Heart right ventricle (tissue), 16 donors: ENCODE results near the gene MAPK10. TPM values are rescaled to one million over a fixed set of nuclear protein-coding genes. Genes with fewer than 3 reads are reported as not detected.
"Not testable (repeated sequence)": the region's sequence is repeated elsewhere in the genome, so short reads cannot be mapped to it uniquely, and the experiment has no call there.

Experiments
- ATAC-seq, 8 donors: fragments of 200-7000 bp; cut with Tn5 transposase; one replicate each; pipeline ENCODE4 v1.9.1; 2020; ENCODE audit warnings: mild to moderate bottlenecking in 8 of 8, moderate library complexity in 8 of 8, moderate number of reproducible peaks in 1 of 8
- DNase-seq, 2 donors: peaks; one replicate each; pipeline ENCODE4 v3.0.0-alpha.2; 2020
- H3K27ac ChIP-seq, 10 donors: fragments of 200-600 bp; sonication (generic) in 2 of 10; one replicate each; pipeline versions ENCODE4 v1.5.0 to v1.8.0; 2020 to 2022; ENCODE audit warnings: mild to moderate bottlenecking in 3 of 10
- H3K27me3 ChIP-seq, 7 donors: fragments of 200-600 bp; one replicate each; pipeline ENCODE4 v1.8.0; 2021 to 2022; ENCODE audit warnings: mild to moderate bottlenecking in 2 of 7
- H3K36me3 ChIP-seq, 9 donors: fragments of 200-600 bp; sonication (generic) in 1 of 9; one replicate each; pipeline versions ENCODE4 v1.5.0 to v1.8.0; 2020 to 2022; ENCODE audit warnings: mild to moderate bottlenecking in 2 of 9
- H3K4me1 ChIP-seq, 9 donors: fragments of 200-600 bp; sonication (generic) in 1 of 9; one replicate each; pipeline versions ENCODE4 v1.5.0 to v1.8.0; 2020 to 2022; ENCODE audit warnings: mild to moderate bottlenecking in 4 of 9
- H3K4me3 ChIP-seq, 10 donors: fragments of 200-600 bp; sonication (generic) in 2 of 10; one replicate each; pipeline versions ENCODE4 v1.5.0 to v1.8.0; 2020 to 2022; ENCODE audit warnings: mild to moderate bottlenecking in 7 of 10, moderate library complexity in 2 of 10
- H3K9me3 ChIP-seq, 11 donors: fragments of 200-600 bp in 10 of 11; sonication (generic) in 2 of 11; one replicate each; pipeline versions ENCODE4 v1.5.0 to v1.8.0; 2013 to 2022; ENCODE audit warnings: mild to moderate bottlenecking in 2 of 11, control low read depth in 1 of 11, moderate library complexity in 1 of 11
- WGBS, 2 donors: extraction: QIAGEN DNeasy Blood & Tissue Kit; methylation state at CpG; one replicate each; pipeline ENCODE4 v1.1.7; 2013; ENCODE audit warnings: inconsistent platforms in 1 of 2; 5-methylcytosine and 5-hydroxymethylcytosine counted together
- intact Hi-C, 10 donors: fragments of 100-400 bp; cut with DNase I; formaldehyde crosslinking; loops; one replicate each; pipeline versions ENCODE4 v1.11.1 to v1.14.2; 2022
- polyA plus RNA-seq, 2 donors: library from polyadenylated mRNA; stranded (reverse); fragments of 200-250 nt; gene quantifications; one replicate each; pipeline ENCODE4 v1.2.3, GENCODE V29; 2013
- total RNA-seq, 10 donors: library from RNA; stranded (reverse); fragmentation: NEBNext Ultra II Directional in 3 of 10; extraction: Animal tissue kit (Norgen Biotek cat#: 25700) in 3 of 10; gene quantifications; one replicate each; pipeline versions ENCODE4 v1.2.1 to v1.2.4, GENCODE V29; 2021 to 2023
- TF ChIP-seq, protein P1 (sequence below), 9 donors: fragments of 200-600 bp; sonication (generic) in 2 of 9; IDR thresholded peaks; one replicate each; pipeline versions ENCODE4 v1.5.0 to v1.8.0; 2021 to 2022; ENCODE audit warnings: antibody characterized with exemption in 9 of 9, mild to moderate bottlenecking in 5 of 9, moderate library complexity in 1 of 9
- donor health status: Arrhythmogenic right ventricular cardiomyopathy.
- donor health status: ischemic (EF 13 %, LVEDD 7.1; RV severe dilation, severe dysfunction).
- donor health status: healthy with polysubstance abuse.
- donor health status: DM: no; HTN: yes; CAD: no.
- donor health status: DM: no; HTN: no; CAD: no.
- donor health status: ischemic (EF 25% LVEDD 6.9; RV normal size, moderate dysfunction).
- donor health status: ischemic (EF 25% LVEDD 5.7; RV mildly dilated, moderate dysfunction).
- donor health status: healthy.
- donor health status: DM: yes; HTN: yes; CAD: no.
- donor health status: Ischemic cardiomyopathy.
- donor health status: ischemic (EF 35%, LVEDD 5.7; RV mildly dilated, moderate dysfunction).
- donor health status: nonischemic (EF 11% LVEDD 7.7; RV severe dilation, severe dysfunction).
- donor health status: DM: yes; HTN: yes; CAD: no.
- donor health status: PGD.
- donor health status: ischemic (EF 29% LVEDD 5.4; RV normal size, mild dysfunction).
- donor health status: nonischemic (EF 23%, LVEDD 6.1; RV moderate dilation, normal function).

MAPK10 gene
- total and polyA plus RNA-seq, 12 donors = 0.94 to 5.9 (median 2.6) TPM

DNA sequence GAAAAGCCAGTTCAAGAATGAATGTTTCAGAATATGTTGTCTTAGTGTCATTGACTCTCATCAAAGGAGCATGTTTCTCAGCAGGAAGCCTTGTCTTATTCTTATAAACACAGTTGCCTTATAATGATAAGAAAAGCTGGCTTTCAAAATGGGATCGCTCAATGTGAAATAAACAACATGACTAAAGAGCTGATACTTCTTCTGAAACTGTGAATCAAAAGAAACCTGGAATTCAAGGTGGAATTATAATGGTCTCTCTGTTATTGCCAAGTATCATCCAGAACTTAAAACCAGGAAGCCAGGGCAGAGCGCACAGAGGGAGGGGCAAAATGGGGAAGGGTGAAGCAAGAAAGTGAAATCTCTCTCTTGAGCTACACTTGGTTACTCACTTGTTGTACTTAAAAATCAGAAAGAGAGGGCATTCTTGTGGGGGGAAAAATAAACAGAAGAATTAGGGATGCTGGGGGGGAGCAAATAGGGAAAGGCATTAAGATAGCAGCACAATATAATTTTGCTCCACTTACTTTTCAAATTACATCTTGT is 270.0 kb downstream of the MAPK10 start:
- Histone ChIP-seq H3K9me3 (no peaks in the 10 kb centered on the region), H3K27ac (no peak overlapping the region), H3K27me3 (no peaks in the 10 kb centered on the region), H3K36me3 (no peaks in the 10 kb centered on the region), H3K4me3 (no peak overlapping the region), H3K4me1 (no peaks in the 10 kb centered on the region)
- TF ChIP-seq, protein P1, sequence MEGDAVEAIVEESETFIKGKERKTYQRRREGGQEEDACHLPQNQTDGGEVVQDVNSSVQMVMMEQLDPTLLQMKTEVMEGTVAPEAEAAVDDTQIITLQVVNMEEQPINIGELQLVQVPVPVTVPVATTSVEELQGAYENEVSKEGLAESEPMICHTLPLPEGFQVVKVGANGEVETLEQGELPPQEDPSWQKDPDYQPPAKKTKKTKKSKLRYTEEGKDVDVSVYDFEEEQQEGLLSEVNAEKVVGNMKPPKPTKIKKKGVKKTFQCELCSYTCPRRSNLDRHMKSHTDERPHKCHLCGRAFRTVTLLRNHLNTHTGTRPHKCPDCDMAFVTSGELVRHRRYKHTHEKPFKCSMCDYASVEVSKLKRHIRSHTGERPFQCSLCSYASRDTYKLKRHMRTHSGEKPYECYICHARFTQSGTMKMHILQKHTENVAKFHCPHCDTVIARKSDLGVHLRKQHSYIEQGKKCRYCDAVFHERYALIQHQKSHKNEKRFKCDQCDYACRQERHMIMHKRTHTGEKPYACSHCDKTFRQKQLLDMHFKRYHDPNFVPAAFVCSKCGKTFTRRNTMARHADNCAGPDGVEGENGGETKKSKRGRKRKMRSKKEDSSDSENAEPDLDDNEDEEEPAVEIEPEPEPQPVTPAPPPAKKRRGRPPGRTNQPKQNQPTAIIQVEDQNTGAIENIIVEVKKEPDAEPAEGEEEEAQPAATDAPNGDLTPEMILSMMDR (IDR thresholded peaks at IDR 0.05) = no peak
- no peak for ATAC-seq
- WGBS, 2 donors = 64 to 77% methylated on average over 2 of the region's 2 CpGs
- no peak for DNase-seq
- intact Hi-C loops = no loop called here

DNA sequence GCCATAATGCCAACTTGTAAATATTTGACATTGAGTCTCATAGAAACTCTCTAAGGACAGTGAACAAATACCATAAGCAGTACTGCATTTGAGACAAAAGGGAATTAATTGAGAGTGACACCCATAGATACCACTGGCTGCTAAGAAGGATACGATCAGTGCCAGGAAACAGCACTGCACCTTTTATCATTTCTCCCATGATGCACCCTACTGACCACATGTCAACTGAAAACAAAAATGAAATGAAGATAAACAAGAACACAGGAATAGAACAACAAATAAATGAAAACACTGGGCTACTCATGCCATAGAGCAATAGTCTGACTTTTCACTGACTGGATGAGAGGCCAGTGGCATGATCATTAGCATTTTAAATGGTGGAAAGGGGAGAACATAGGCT is 270.8 kb downstream of the MAPK10 start:
- Histone ChIP-seq H3K27ac (no peak overlapping the region), H3K27me3 (no peaks in the 10 kb centered on the region), H3K9me3 (no peaks in the 10 kb centered on the region), H3K4me1 (no peaks in the 10 kb centered on the region), H3K36me3 (no peaks in the 10 kb centered on the region), H3K4me3 (no peak overlapping the region)
- ATAC-seq = no peak
- 57 to 76% methylated on average over 1 of the region's 1 CpG for WGBS, 2 donors
- DNase-seq = no peak
- intact Hi-C loops = no loop called here
- TF ChIP-seq, protein P1 (IDR thresholded peaks at IDR 0.05) = no peak

DNA sequence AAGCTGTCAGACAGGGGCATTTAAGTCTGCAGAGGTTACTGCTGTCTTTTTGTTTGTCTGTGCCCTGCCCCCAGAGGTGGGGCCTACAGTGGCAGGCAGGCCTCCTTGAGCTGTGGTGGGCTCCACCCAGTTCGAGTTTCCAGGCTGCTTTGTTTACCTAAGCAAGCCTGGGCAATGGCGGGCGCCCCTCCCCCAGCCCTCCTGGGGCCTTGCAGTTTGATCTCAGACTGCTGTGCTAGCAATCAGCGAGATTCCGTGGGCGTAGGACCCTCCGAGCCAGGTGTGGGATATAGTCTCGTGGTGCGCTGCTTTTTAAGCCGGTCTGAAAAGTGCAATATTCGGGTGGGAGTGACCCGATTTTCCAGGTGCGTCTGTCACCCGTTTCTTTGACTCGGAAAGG is 284.1 kb downstream of the MAPK10 start:
- WGBS, 2 donors = 89 to 91% methylated on average over 14 to 15 of the region's 15 CpGs
- ATAC-seq, H3K4me1 ChIP-seq, DNase-seq, H3K9me3 ChIP-seq, H3K4me3 ChIP-seq, H3K36me3 ChIP-seq, H3K27ac ChIP-seq, H3K27me3 ChIP-seq, intact Hi-C loops: not testable (repeated sequence)

DNA sequence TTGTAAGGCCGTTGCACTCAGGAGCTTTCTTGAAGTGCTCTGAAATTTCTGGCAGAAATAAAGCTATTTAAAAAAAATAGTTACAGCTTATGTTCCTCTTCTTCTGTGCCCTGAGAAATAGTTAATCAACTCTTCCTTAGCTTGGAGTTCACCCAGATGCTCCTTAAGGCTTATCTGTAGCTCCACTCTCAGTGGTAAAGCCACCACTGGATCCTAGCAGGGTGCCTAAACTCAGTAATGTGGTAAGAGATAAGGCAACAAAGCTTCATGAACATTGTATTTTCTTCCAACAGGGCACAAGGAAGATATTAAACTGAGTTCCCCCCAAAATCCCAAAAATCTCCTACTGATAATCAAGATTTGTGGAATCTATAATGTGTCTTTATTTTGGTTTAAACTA is 299.5 kb downstream of the MAPK10 start:
- ATAC-seq (no peak), DNase-seq (no peak)
- no peaks in the 10 kb centered on the region for H3K36me3 ChIP-seq
- no peaks in the 10 kb centered on the region for H3K9me3 ChIP-seq
- TF ChIP-seq, protein P1 (IDR thresholded peaks at IDR 0.05) = no peak
- WGBS, 2 donors = 87 to 93% methylated on average over 1 of the region's 1 CpG
- H3K27ac ChIP-seq = no peak overlapping the region
- intact Hi-C loops = no loop called here
- no peak overlapping the region for H3K4me3 ChIP-seq
- H3K27me3 ChIP-seq = no peaks in the 10 kb centered on the region
- H3K4me1 ChIP-seq = no peaks in the 10 kb centered on the region

DNA sequence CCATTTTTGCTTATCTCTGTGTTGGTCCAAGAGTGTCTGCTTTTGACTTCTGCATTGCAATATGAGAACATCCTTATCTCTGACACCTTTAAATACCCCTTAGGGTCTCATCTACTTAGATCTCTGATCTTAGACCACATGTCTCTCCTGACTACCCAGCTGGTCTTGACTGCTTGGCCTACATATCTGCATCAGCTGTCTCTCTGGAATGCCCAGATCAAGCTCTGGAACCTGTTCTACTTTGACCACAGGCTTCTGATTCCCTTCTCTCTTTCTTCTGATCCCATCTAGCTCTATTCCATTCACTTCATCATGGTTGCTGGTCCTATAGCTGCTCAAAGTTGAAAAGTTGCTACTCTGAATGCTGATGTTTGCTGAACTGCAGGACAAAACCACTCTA is 301.2 kb downstream of the MAPK10 start:
- Histone ChIP-seq H3K27ac (no peak overlapping the region), H3K36me3 (no peaks in the 10 kb centered on the region), H3K4me3 (no peak overlapping the region), H3K27me3 (no peaks in the 10 kb centered on the region), H3K9me3 (no peaks in the 10 kb centered on the region), H3K4me1 (no peaks in the 10 kb centered on the region)
- DNase-seq (no peak), ATAC-seq (no peak)
- TF ChIP-seq, protein P1 (IDR thresholded peaks at IDR 0.05) = no peak
- intact Hi-C loops = no loop called here
